AML-193 (cell line): ENCODE measurements around the gene MAP2K2.

ENCODE experiments used
- DNase-seq, 2 experiments: peaks; one replicate each; lab custom pipeline; 2025; lab: John Stamatoyannopoulos, UW

MAP2K2 gene

DNA sequence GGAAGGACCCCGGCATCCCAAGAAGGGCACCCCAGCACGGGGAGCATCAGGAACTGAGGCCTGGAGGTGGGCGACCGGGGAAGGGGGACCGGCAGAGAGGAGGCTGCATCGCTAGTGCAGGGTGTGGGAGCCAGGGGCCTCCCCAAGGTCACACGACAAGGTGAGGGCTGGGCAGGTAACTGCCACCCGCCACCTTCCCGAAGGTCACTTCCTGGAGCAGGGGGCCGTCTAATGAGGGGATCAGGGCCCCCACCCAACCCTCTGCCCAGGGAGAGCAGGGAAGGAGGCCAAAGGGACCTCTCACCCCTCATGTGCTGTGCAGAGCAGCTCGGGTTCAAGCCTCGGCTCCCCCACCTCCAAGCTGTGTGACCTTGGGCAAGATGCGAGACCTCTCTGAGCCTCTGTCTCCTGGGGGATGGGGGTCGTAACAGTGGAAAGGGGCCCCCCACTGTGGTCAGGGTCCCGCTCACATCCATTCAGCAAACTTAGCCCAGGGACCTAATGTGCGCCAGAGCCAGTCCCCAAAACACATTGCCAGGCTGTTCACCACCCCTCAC lies 63.2 kb downstream of the MAP2K2 start:
- DNase-seq = no peak

- DNase-seq = no peak
Measured at GRCh38 chr19:4059891-4060620, 63.9 kb downstream of the MAP2K2 start.

DNA sequence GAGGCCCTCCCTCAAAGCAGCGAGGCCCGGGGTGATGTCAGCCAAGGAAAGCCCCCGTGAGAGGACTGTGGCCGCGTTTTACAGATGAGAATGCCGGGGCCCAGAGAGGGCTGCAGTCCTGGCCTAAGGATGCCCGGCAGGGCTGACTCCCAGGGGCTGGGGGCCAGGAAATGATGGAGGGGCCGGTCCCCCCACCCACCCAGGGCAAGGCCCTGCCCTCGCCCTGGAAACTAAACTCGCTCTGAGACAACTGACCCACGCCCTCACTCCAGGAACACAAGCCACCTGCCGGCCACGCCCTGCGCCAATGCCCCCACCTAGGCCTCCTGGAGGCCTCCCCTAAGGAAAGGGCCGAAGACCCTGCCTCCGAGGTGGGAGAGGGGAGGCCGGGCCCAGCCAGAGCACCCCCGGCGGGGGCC lies 64.5 kb downstream of the MAP2K2 start:
- no peak for DNase-seq

DNA sequence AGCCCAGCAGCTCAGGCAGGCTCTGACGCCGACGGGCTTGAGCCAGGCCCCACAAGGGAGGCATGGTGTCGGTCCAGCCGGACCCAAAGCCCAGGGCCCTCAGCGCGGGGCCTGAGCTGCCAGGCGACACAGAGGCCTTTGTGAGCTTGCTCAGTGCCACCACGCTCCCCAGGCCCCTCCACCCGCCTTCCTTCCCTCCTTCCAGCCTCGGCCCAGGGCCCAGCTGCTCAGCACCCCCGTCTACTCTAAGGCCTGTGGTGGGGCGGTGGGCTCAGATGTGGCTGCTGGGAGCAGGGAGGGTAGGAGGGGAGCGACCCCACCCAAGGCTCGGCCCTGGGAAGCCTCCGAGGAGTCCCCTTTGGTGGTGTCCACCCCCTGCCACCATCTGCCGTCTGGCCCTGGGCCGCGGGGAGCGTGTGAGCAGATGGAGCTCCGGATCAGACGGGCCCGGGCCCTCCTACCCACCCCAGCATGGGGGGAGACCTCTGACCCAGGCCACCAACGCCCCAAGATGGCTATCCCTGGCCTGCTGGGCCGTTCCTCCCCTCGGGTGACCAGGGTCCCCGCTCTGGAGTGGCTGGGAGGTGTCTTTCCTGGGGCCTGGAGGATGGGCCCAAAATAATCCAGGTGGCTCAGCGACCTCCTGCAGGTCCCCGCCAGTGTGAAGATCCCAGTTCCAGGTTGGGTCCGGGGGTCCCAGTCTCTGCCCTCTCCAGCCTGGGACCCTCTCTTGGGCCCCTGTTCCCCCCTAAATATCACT lies 65.0 kb downstream of the MAP2K2 start:
- no peak for DNase-seq

DNA sequence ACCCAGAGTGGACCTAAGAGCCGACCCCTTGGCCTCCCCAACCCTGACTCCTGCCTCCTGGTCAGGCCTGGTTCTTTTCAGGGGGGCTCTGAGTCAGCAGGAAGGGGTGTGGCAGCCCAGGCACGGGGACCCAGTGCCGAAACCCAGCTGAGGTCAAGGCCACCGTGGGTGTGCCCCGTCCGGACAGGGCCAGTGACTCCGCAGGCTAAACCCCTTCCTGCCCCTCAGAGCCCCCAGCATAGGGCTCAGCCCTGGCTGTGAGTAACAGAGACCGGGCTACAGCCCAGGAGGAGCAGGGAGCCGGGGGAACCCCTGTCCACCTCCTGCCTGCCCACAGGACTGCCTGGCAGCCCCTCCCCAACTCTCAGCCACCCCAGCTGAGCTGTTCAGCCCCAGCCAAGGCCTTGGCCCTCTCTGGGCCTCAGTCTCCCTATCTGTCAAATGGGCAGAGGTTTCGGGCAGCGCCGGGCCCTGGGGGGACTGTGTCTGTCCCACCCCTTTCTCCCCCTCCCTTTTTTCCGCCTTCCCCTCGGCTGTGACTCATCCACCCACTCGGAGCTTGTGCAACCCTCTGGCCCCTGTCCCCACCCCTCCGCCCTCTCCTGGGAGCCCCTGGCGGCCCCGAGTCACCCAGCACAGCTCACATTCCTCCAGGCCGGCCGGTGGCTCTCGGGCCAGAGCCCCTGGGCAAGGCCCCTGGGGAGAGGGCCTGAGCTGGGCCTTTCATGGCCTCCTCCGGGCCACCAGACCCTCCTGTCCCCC lies 65.8 kb downstream of the MAP2K2 start:
- no peak for DNase-seq

GRCh38 chr19:4055209-4055552 lies 68.7 kb downstream of the MAP2K2 start:
- no peak for DNase-seq

DNA sequence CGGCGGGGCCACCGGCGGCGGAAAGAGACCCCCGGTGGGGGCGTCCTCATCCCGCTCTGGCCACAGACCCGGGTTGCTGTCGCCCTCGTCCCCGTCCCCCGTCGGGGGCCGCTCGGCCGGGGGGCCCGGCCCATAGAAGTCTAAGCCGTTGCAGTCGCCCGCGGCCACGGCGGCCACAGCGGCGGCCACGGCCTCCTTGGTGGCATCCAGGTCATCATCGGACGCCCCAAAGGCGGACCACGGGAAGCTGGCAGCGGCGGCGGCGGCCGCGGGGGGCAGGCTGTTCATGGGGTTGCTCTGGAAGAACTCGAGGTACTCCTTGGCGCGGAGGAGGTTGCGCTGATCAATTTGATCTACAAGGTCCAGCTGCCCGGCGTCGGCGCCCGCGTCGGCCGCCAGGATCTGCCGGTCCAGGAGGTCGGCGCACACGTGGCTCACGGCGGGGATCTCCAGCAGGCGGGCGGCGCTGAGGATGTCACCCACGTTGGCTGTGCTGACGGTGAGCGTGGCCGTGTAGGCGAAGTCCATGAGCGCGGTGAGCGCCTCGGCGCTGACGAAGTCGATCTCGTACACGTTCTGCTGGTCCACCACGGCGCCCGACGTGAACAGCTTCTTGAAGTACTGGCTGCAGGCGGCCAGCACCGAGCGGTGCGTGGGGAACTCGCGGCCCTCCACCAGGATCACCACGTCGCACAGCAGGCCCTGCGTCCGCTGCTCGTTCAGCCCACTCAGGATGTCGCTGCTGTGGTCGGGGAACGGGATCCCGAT lies 69.3 kb downstream of the MAP2K2 start:
- DNase-seq = no peak

DNA sequence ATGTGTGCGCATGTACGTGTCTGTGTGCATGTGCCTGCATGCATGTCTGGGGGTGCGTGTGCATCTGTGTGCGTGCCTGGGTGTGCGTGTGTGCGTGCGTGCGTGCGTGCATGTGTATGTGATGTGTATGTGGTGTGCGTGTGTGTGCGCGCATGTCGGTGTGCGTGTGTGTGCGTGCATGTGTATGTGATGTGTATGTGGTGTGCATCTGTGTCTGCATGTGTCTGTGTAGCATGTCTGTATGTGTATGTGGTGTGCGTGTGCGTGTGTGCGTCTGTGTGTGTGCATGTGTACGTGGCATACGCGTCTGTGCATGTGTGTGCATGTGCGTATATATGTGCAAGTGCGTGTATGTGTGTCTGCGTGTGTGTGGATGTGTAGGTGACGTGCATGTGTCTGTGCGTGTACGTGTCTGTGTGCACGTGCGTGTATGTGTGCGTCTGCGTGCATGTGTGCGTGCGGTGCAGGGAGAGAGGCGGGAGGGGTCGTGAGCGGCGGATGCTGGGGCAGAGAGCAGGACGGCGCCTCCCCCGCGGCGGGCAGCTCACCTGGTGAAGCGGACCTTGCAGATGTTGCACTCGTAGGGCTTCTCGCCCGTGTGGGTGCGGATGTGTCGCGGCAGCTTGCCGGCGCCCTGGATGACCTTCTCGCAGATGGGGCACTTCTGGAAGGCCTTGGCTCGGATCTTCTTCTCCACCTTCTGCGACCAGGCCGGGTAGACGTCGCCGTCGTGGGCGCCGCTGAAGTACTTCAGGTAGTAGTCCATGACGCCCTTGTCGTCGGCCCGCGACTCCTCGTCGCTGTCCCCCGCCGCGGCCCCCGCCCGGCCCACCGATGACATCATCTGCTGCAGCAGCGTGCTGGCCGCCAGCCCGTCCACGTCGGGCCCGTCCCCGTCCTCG lies 70.2 kb downstream of the MAP2K2 start:
- DNase-seq = no peak

GRCh38 chr19:4052993-4053422 lies 70.9 kb downstream of the MAP2K2 start:
- no peak for DNase-seq

GRCh38 chr19:4052114-4052992 lies 71.6 kb downstream of the MAP2K2 start:
- no peak for DNase-seq

DNA sequence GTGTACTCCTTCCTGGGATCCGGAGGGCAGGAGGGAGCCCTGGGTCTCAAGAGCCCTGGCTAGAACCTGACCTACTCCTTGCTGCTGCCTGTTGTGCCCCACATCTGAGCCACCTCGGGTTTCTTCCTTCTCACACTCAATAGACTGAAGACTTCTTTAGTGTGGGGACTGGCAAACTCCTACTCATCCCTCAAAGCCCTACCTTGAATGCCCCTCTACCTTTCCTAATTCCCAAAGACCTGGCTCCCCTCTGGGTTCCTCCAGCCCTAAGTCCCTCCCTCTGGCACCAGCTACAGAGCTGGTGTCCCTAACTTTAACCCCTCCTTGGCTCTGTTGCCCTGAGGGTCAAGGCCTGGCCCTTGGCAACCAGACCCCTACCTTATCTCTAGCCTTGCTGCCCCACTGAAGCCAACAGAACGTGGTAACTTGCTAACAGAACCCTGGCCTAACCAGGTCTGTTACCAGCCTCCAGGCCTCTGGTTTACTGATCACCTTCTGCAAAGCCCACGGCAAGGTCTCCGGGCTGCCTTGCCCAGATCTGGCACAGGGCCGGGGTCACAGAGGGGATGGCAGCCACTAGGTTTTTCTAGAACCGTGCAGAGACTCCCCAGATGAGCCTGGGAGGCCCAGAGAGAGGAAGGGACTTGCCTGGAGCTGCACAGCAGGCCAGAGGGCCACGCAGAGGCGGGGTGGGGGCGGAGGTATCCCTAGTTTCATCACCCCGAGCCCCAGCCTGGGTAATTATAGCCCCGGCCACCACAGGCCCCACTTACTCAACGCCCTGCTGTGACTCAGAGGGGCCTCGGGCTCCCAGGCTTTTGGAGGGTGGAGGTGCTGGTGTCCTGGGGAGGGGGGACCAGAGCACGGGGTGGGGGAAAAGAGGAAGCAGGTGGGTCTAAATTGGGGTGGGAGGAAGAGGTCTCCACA lies 72.5 kb downstream of the MAP2K2 start:
- no peak for DNase-seq

DNA sequence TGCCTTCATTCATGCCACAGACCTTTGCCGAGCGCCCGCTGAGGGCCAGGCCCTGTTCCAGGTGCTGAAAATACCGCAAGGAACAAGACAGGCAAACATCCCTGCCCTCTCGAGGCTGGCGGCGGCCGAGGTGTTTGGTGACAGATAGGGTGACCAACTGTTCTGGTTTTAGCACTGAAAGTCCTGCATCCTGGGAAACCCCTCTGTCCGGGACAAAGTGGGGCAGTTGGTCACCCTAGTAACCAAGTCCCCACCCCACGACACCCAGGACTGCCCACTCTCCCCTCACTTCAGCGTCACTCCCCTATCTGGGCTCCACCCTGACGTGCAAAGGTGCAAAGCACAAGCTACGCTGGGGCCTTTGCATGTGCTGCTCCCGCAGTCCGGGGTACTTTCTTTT lies 74.5 kb downstream of the MAP2K2 start:
- no peak for DNase-seq

DNA sequence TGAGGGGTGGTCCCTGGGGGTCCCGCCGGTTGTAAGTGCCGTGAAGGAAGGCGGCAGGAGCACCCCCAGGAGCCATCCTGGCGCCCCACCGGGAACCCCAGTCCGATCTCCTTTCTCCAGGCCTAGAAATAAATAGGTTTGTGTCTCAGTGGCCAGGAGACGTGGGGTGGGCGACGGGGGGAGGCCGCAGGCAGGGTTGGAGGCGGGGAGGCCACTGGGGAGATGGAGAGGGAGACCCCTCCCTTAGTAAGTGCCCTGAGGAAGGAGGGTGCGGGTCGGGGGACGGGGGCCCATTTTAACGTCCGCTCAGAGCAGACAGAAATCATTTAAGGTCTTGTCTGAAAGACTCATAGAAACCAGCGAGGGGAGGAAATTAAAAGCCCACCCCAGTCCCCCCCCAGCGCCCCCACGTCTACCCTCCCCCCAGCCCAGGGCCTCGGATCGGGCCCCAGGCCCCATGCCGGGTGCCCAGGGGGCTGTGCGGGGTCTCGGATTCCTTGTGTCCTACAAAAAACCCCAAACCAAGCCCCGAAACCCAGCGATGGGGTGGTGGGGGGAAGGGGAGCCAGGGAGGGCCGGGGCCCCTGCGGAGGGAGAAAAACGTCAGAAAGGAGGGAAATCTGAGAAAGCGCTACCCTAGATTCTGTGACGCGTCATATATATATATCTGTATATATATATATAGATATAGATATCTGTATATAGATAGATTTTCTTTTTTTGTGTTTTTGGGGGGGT lies 76.8 kb downstream of the MAP2K2 start:
- no peak for DNase-seq

- no peak for DNase-seq
Measured at GRCh38 chr19:4046362-4046691, 77.6 kb downstream of the MAP2K2 start.

DNA sequence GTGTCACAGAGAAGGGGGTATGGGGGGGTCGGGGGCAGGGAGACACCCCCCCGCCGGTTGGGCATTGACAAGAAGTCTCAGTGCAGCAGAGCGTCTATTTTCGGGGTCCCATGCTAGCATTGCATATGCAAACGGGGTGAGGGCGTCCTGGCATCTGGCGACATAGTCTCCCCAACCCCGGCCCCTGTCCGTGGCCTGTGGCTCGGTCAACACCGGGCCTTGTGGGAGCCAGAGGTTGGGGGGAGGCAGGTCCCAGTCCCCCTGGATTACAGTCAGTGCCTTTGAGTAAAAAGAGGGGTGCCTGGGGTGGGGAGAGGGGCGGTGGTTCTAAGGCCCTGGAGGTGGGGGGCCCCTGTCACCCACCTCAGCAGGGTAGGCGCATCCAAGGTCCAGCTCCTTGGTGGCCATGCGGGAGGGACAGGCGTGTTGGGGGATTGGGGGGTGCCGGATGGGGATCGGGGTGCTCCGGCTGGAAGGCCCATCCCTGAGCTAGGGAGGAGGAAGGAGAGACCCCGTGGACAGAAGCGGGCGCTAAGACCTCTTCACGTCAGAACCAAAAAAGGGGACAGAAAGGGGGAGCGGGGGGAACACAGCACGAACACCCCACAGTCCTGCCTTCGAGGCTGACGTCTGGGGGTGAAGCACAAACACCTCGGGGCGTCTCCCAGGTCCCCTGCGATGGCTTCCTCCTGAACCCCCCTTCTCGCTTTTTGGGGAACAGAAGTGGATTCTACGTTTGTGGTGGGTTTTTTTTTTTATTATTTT lies 78.1 kb downstream of the MAP2K2 start:
- DNase-seq = no peak

DNA sequence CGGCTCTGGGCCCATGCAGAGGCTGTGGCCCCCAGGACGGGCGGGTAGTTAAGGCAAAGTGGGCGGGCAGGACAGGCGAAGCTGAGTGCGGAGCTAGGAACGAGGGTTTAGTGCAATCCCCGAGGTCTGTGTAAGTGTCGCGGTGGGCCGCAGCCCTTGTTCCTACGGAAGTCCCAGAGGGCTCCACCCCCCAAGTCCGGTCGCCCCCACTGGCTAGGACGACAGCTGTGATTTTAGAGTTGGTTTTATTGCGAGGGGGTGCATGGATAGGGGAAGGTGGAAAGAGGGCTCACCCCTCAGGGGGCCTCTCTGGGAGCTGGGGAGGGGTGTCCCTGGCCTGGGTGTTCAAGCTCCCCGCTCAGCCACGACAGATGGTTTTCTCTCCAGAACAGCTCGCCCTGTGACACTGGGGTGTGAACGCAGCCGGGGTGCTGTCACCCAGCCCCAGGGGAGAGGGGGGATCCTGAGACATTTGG lies 78.9 kb downstream of the MAP2K2 start:
- DNase-seq = no peak
